ENCODE data around the gene PWWP2B. TPM values are rescaled to one million over a fixed set of nuclear protein-coding genes. Genes with fewer than 3 reads are reported as not detected.
"Not testable (repeated sequence)": the region's sequence is repeated elsewhere in the genome, so short reads cannot be mapped to it uniquely, and the experiment has no call there.

The PWWP2B gene
- total and polyA plus RNA-seq, 7 donors = 7.7 to 50.8 (median 10.2) TPM

DNA sequence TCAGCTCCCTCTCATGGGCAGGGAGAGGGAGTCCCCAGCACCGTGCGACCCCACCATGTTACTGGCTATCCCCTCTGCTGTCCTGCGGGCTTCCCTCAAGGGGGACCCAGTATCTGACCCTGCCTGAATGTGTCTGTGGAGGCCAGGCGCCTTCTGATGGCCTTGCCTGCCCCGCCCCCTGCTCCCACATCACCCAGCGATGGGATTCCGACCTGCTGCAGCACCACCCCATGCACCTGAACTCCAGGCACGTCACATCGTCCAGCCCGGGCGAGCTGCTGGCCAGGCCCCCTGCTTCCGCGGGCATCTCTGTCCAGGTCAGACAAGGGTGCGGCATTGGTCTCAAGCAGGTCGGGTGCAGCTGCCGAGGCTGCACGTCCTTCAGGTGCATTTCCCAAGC, 46.1 kb upstream of the PWWP2B start:
- Histone ChIP-seq H3K27me3 (no peaks in the 10 kb centered on the region), H3K4me3 (no peak overlapping the region), H3K27ac (no peak overlapping the region), H3K4me1 (no peaks in the 10 kb centered on the region), H3K36me3 (peaks cover 0 to 22% (median 0%) of the 10 kb centered on the region in 4 donors), H3K9me3 (no peaks in the 10 kb centered on the region)
- TF ChIP-seq POLR2A (IDR thresholded peaks at IDR 0.05) (no peak), EP300 (IDR thresholded peaks at IDR 0.05) (no peak), POLR2AphosphoS5 (IDR thresholded peaks at IDR 0.05) (no peak)
- TF ChIP-seq, protein P1, sequence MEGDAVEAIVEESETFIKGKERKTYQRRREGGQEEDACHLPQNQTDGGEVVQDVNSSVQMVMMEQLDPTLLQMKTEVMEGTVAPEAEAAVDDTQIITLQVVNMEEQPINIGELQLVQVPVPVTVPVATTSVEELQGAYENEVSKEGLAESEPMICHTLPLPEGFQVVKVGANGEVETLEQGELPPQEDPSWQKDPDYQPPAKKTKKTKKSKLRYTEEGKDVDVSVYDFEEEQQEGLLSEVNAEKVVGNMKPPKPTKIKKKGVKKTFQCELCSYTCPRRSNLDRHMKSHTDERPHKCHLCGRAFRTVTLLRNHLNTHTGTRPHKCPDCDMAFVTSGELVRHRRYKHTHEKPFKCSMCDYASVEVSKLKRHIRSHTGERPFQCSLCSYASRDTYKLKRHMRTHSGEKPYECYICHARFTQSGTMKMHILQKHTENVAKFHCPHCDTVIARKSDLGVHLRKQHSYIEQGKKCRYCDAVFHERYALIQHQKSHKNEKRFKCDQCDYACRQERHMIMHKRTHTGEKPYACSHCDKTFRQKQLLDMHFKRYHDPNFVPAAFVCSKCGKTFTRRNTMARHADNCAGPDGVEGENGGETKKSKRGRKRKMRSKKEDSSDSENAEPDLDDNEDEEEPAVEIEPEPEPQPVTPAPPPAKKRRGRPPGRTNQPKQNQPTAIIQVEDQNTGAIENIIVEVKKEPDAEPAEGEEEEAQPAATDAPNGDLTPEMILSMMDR (IDR thresholded peaks at IDR 0.05) = no peak
- peak; percentile 62 for DNase-seq
- 94 to 97% methylated on average over 17 of the region's 17 CpGs for WGBS, 2 donors
- intact Hi-C loops (cut with DNase I) = no loop called here

DNA sequence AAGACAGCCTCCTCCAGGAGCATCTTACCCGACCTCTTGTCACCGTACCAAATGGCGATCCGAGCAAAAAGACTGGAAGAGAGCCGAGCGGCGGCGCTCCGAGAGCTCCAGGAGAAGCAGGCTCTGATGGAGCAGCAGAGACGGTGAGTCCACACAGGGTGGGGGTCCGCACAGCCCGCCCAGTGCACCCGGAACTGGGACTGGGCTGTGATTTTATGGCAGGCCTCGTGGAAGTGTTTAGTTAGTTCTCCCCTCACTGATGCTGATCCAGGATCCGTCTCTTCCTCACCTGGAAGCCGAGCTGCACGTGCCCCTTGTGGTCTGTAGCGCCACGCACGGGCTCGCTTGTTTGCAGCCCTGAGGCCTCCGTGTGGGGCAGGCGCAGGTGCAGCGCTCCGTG, 45.4 kb upstream of the PWWP2B start:
- Histone ChIP-seq H3K9me3 (no peaks in the 10 kb centered on the region), H3K27ac (no peak overlapping the region), H3K4me3 (no peak overlapping the region), H3K27me3 (no peaks in the 10 kb centered on the region), H3K4me1 (no peaks in the 10 kb centered on the region), H3K36me3 (peaks cover 0 to 21% (median 0%) of the 10 kb centered on the region in 4 donors)
- intact Hi-C loops (cut with DNase I) = no loop called here
- peak; percentile 29 for DNase-seq
- TF ChIP-seq, protein P1 (IDR thresholded peaks at IDR 0.05) = no peak
- TF ChIP-seq EP300 (IDR thresholded peaks at IDR 0.05) (no peak), POLR2A (IDR thresholded peaks at IDR 0.05) (no peak), POLR2AphosphoS5 (IDR thresholded peaks at IDR 0.05) (no peak)
- WGBS, 2 donors = 90 to 91% methylated on average over 25 of the region's 25 CpGs

DNA sequence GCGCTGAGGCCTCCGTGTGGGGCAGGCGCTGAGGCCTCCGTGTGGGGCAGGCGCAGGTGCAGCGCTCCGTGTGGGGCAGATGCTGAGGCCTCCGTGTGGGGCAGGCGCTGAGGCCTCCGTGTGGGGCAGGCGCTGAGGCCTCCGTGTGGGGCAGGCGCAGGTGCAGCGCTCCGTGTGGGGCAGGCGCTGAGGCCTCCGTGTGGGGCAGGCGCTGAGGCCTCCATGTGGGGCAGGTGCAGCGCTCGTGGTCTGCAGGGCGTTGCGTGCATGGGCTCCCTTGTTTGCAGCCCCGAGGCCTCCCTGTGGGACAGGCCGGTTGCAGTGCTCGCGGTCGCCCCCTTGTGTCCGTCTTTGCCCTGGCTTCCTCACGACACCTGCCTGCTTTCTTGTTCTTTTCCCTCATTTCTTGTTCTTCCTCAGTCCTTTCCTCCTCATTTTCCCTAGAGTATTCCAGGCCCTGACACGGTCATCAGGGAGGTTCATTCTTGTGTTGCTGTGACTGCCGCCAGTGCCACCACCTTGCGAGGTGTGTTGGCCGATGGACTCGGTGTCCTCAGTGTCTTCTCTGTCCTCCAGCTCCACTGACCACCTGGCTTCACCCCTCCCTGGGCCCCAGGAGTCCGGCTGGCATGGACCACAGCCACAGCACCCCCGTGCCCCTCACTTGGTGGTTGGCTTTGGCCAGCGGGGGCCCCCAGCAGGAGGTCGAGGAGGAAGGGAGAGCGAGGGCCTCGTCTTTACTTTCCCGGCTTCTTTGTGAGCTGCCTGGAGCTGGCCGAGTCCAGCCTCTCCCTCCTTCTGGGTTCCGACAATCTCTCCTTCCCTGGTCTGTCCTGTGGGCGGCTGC, 44.3 kb upstream of the PWWP2B start:
- not testable (repeated sequence) for H3K27me3 ChIP-seq, H3K9me3 ChIP-seq, H3K4me3 ChIP-seq, H3K4me1 ChIP-seq, H3K27ac ChIP-seq
- H3K36me3 ChIP-seq = peaks cover 0 to 21% (median 0%) of the 10 kb centered on the region in 4 donors
- intact Hi-C loops (cut with DNase I) = loop anchor here (1.0 kb wide), 1 partner anchor 129 kb away; no protein-coding TSS in a partner anchor
- WGBS, 2 donors = 53 to 57% methylated on average over 34 to 36 of the region's 44 CpGs
- DNase-seq = peak; percentile 85
- TF ChIP-seq, protein P1 (IDR thresholded peaks at IDR 0.05) = peak; percentile 72 to 80 (median 75)

DNA sequence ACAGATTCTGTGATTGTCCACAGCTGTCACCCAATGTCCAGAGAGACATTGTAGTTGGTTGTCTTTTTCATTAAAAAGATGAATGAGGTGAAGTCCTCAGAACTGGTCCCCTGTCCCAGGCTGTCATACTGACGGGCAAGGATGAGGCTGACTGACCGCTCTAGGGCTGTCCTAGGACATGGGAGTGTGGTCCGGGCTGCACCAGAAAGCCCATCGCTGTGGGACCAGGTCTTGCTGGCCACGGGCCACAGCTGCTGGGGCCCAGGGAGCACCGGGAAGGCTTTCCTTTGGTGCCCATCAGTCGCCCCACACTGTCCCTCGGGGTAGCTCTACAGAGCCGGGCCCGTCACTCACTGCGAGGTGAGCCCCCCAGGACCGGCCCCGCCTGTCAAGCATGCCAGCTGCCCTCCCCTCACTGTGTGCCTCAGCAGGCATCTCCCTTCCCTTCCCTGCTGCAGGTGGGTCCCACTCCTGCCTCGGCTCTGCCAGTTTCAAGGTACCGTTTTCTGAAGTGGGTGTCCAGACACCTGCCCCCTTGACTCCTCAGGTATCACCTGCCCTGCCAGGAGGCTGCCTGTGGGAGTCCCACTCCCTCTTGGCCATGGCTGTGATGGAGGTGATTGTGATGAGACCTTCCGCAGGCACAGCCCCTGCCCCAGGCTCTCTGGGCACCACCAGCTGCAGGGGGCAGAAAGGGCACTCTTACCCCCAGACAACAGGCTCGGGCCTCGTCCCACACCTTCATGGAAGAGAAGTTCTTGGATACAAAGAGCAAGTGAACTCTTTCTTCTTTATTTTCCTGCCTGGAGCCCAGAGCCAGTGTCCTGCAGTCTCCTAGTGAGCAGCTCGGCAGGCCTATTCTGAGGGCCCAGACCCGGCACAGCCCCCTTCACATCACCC, 43.3 kb upstream of the PWWP2B start:
- Histone ChIP-seq H3K36me3 (peaks cover 0 to 14% (median 0%) of the 10 kb centered on the region in 4 donors), H3K9me3 (no peaks in the 10 kb centered on the region), H3K27ac (no peak overlapping the region), H3K27me3 (no peaks in the 10 kb centered on the region), H3K4me1 (no peaks in the 10 kb centered on the region), H3K4me3 (no peak overlapping the region)
- WGBS, 2 donors = 89% methylated on average over 20 of the region's 20 CpGs
- peak; percentile 60 for DNase-seq
- TF ChIP-seq, protein P1 (IDR thresholded peaks at IDR 0.05) = no peak
- no peak for TF ChIP-seq POLR2A (IDR thresholded peaks at IDR 0.05)
- TF ChIP-seq POLR2AphosphoS5 (IDR thresholded peaks at IDR 0.05) = no peak
- TF ChIP-seq EP300 (IDR thresholded peaks at IDR 0.05) = no peak
- intact Hi-C loops (cut with DNase I) = loop anchor here (1.0 kb wide), 1 partner anchor 130 kb away; no protein-coding TSS in a partner anchor

All from sigmoid colon (tissue), 7 donors.